AG09309 (cell line): ENCODE results near the gene CD46.
"Not testable (repeated sequence)": the region's sequence is repeated elsewhere in the genome, so short reads cannot be mapped to it uniquely, and the experiment has no call there.

Experiments used
- DNase-seq: peaks from one replicate; pipeline ENCODE4 v3.0.0-alpha.2; 2010; ENCODE audit warnings: low read depth
- H3K4me3 ChIP-seq: 2 replicates; pipeline ENCODE4 v1.5.1; 2011; ENCODE audit warnings: mild to moderate bottlenecking, low read depth, low read length, moderate library complexity; ENCODE audit not compliant: control insufficient read depth
- TF ChIP-seq, protein P1 (sequence below): IDR thresholded peaks from 2 replicates; pipeline ENCODE4 v1.5.1; 2011; ENCODE audit warnings: mild to moderate bottlenecking, low read depth, low read length, inconsistent platforms; ENCODE audit not compliant: insufficient read depth, control insufficient read depth; ENCODE audit errors: missing control alignments

CD46 gene

DNA sequence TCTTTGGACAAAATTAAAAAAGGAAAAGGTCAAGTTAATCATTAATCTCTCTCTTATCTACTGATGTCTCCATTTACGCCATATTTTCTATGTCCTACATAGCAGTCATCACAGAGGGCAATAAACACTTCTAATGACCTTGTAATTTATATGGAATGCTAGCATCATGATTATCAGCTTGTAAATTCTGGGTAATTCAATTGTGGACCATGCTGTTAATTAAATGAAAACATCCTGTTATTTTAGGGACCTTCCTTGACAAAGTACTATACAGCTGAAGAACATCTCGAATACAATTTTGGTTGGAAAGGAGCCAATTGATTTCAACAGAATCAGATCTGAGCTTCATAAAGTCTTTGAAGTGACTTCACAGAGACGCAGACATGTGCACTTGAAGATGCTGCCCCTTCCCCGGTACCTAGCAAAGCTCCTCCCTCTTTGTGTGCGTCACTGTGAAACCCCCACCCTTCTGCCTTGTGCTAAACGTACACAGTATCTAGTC, 13.6 kb upstream of the CD46 start:
- H3K4me3 ChIP-seq, DNase-seq: not testable (repeated sequence)

DNA sequence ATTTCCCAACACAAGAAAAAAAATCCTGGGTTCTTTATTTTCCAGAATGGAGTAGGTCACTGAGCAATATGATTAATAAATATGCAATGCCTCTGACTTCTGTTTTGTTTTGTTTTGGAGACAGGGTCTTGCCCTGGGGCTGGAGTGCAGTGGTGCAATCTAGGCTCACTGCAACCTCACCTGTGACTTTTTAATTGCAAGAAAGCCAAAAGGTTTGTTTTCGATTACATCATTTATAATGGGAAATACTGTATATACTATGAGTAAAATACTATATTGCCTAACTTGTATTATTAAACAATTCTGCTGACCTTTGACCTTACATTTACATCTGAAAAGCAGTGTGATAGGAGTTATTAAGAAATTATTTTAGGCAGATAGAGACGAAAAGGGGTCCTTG, 11.6 kb upstream of the CD46 start:
- TF ChIP-seq, protein P1, sequence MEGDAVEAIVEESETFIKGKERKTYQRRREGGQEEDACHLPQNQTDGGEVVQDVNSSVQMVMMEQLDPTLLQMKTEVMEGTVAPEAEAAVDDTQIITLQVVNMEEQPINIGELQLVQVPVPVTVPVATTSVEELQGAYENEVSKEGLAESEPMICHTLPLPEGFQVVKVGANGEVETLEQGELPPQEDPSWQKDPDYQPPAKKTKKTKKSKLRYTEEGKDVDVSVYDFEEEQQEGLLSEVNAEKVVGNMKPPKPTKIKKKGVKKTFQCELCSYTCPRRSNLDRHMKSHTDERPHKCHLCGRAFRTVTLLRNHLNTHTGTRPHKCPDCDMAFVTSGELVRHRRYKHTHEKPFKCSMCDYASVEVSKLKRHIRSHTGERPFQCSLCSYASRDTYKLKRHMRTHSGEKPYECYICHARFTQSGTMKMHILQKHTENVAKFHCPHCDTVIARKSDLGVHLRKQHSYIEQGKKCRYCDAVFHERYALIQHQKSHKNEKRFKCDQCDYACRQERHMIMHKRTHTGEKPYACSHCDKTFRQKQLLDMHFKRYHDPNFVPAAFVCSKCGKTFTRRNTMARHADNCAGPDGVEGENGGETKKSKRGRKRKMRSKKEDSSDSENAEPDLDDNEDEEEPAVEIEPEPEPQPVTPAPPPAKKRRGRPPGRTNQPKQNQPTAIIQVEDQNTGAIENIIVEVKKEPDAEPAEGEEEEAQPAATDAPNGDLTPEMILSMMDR = no peak
- no peak for DNase-seq
- no peak overlapping the region for H3K4me3 ChIP-seq

DNA sequence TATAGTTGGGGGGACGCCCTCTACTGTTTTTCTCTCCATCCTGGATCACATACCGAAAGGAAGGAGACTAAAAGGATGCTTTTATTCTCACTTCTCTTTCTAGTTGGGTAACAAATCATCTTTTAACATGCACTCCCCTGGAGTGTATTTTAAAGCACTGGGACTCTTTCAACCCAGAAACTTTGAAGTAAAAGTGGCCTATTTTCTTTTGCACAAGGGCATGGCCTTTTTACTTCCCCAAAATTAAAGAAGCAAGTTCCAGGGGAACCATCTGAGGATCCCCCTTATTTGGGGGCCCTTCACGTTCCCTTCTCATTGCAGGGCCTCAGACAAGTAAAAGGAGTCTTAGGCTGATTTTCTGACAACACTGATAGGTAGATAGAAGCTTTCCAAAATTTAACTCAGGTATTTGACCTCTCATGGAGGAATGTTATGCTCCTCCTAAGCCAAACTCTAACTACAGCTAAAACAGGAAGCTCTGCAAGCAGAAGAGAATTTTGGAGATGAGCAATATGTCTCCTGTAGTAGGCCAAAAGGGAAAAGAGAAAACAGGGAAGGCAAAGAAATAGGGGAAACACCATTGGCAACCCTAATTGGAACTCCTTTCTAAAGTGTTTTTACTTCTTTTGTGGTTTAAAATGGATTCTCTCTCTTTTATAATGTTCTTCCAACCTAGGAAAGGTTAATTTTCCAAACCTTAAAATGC, 8.9 kb upstream of the CD46 start:
- TF ChIP-seq, protein P1 = no peak
- DNase-seq = no peak
- no peak overlapping the region for H3K4me3 ChIP-seq

DNA sequence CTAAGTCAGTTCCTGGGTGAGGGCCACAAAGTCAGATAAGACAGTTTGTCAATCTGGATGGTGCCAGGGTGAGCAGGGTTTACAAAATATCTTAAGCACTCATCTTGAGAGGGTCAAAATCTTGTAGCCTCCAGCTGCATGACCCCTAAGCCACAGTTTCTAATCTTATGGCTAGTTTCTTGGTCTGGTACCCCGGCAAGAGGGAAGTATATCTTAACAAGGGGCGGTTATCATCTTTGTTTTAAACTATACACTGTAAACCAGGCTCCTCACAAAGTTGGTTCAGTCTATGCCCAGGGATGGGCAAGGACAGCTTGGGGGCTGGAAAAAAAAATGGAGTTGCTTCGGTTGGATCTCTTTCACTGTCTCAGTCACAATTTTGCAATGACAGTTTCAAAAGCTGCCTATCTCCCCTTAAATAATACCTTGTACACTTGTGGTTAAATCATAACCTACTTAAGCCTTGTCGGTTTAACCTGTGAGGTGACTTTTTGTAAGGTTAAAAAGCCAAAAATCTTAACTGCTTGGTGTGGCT, 7.8 kb upstream of the CD46 start:
- TF ChIP-seq, protein P1 = no peak
- no peak overlapping the region for H3K4me3 ChIP-seq
- DNase-seq = no peak

DNA sequence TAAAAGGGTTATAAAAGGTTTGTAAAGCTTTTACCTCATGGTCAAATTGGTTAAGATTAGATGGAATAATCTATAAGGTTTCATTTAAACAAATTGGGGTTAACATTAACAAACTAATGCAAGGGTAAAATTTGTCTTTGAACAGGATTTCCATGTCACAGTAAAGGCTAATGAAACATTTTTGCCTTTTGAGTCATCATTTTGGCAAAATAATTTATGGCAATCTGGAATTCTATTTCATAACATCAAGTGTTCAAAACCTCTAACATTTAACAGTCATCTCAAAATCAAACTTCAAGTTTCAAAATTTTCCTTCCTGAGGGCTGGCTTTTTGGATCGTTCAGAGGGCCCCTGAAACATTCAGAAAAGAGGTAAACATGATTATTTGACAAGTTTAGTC, 6.6 kb upstream of the CD46 start:
- DNase-seq = no peak
- no peak overlapping the region for H3K4me3 ChIP-seq
- TF ChIP-seq, protein P1 = no peak

DNA sequence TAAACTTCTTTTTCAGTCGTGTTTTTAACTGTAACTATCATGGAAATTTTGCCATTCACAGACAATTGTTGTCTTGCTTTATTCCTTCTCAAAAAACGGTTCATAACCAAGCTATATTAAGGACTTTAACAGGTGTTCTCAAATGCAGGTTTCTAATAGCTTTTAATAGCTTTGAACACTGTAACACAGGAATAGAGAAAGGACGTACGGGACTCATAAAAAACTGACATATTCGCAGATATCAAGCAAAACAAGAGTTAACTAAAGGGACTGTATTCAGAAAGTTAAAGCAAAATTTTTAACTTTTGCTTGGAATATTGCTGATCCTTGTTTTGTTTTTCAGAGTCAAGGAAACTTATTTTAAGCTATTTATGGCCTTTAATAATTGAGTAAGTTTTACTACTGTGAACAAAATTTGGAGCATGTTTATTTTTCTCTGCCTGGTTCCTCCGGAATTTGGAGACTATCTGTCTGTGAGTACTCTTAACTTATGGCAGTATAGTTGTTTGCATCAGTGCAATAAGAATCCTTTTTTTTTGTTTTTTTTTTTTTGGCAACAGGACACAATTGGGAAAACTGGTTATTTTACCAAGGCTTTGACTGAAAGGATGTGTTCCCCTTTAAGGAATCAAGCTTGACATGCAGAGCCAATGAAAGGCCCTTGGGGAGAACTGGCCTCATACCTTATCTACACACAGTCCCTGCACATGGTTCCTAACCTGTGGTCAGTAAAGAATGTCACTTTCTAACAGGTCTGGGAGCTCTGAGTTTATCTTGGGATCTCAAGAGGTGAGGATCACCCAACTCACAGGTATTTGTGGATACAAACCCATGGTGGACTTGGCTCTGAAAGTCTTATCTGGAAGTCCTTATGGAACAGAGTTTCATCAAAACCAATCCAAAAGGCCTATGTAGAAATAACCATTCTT, 5.8 kb upstream of the CD46 start:
- DNase-seq = no peak
- TF ChIP-seq, protein P1 = no peak

More for the DNA sequence above, 5.8 kb upstream of the CD46 start:
- H3K4me3 ChIP-seq = no peak overlapping the region
